HG03520 (cell line): ENCODE data around the gene CHFR.
"Not testable (repeated sequence)": the region's sequence is repeated elsewhere in the genome, so short reads cannot be mapped to it uniquely, and the experiment has no call there.

ENCODE experiments used
- ATAC-seq: cut with Tn5 transposase; IDR thresholded peaks from one replicate; pipeline ENCODE4 v1.9.1; 2021; ENCODE audit warnings: mild to moderate bottlenecking, moderate library complexity; ENCODE audit not compliant: unreplicated experiment

CHFR gene

DNA sequence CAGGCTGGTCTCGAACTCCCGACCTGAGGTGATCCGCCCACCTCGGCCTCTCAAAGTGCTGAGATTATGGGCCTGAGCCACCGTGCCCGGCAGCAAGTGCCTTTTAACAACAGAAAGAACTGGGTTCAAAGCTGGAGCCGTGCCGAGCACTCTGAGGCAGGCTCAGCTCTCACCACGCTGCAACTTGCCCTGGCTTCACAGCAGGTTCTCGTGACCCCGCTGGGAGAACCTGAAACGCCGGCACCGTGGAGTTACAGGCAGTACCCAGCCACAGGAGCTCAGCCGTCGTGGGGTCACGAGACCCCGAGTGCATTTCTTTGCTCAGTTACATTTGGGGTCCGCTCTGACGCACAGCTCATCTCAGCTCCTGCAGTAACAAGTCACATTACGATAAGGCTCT lies 73.2 kb downstream of the CHFR start:
- ATAC-seq = no peak

DNA sequence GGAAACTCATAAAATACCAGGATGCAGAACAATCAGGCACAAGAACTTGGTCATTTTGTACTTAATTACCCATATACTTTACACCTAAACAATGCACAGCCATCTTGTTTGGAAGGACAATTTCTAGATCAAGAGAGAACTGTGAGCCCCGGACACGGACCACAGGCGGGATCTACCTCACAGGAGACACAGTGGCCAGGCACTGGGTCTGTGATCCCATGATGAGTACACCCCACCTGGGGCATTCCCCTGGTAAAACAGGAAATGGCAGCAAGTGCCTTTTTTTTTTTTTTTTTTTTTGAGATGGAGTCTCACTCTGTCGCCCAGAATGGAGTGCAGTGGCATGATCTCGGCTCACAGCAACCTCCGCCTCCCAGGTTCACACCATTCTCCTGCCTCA lies 74.0 kb downstream of the CHFR start:
- no peak for ATAC-seq

DNA sequence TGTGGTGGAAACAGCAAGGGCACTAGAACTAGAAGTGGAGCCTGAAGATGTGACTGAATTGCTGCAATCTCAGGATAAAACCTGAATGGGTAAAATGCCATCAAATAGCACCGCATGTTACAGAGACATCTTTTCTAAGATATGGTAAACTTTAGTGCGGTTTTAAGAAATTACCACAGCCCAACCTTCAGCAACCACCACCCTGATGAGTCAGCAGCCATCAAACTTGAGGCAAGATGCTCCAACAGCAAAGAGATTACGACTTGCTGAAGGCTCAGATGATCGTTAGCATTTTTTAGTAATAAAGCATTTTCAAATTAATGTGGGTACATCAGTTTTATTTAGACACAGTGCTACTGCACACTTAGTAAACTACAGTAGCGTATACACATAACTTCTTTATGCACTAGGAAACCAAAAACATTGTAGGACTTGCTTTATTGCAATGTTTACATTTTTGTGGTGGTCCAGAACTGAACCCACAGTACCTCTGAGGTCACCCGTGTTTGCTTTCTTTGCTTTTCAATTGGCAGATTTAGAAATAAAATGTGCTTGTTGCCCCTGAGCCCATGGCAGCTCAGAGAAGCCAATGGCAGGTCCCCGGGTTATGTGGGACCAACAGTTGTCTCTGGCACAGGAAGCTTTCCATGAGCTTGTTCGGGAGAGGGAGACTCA lies 74.6 kb downstream of the CHFR start:
- ATAC-seq = no peak

DNA sequence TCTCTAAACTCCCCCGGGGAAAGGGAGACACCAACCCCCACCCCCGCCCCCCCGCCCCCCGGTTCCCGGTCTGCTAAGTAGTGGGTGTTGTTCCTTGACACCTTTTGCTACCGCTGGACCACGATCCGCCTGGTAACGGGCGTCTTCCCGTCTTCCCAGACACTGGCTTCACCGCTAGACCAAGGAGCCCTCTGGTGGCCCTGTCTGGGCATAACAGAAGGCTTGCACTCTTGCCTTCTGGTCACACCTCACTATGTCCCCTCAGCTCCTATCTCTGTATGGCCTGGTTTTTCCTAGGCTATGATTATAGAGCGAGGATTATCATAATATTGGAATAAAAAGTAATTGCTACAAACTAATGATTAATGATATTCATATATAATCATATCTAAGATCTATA lies 78.0 kb downstream of the CHFR start:
- not testable (repeated sequence) for ATAC-seq

DNA sequence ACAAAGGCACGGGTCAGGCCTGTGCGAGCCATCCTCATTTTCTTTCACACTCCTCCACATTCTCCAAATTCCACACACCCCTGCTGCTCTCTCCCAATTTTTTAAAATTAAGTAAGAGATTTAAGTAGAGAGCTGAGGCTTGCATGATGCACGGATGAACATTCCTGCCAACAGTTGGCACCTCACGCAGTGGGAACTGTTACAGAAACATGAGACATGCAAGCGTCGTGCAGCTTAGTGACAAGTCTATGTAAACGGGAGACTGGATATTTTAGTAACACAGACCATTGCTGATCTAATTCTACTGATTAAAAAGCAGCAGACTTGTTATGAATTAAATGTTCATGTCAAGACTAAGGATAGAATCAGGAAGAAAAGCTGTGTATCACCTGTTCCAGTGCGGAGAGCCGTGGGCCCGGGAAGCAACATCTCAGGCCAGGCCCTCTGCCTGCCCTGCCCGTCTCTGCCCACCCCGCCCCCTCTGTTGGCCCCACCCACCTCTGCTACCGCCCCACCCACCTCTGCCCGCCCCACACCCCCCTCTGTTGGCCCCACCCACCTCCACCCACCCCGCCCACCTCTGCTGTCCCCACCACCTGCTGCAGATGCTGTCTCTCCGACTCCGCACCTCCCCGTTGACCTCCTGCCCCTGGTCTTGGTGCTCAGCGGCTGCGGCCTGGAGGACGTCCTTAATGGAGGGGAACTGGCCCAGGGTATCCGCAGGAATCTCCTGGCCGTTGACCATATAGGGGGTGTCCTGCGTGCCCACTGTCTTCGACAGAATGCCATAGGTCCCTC lies 79.9 kb downstream of the CHFR start:
- ATAC-seq = no peak

DNA sequence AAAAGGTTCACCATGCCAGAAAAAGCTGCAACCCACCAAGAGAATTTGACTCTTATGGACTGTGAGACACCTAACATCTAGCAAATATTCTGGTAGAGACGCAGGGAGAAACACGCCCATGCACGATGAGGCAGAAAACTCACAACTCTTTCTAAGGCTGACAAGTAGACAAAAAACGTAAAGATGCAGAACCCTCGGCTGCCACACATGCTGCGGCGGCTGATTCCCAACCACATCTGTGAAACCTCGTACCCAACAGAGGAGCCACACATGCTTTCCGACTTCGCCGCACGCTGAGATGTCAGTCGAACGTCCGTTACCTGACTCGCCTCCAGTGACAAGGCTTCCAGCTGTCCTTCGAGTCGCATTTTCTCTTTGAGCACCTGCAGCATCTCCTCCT lies 80.5 kb downstream of the CHFR start:
- ATAC-seq = no peak

DNA sequence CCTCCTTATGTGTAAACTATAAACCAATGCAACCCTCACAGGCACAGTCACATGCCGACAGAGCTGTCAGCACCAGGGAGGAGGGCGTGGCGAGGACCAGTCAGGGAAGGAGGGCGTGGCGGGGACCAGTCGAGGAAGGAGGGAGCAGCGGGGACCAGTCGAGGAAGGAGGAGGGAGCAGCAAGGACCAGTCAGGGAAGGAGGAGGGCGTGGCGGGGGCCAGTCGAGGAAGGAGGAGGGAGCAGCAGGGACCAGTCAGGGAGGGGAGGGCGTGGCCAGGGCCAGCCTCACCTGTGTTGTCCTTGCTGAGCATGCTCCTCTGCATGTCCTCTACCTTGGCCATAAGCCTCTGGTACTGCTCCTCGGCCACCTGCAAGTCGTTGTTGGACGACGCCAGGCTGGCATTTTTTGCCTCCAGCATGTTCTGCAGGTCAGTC lies 83.0 kb downstream of the CHFR start:
- no peak for ATAC-seq

DNA sequence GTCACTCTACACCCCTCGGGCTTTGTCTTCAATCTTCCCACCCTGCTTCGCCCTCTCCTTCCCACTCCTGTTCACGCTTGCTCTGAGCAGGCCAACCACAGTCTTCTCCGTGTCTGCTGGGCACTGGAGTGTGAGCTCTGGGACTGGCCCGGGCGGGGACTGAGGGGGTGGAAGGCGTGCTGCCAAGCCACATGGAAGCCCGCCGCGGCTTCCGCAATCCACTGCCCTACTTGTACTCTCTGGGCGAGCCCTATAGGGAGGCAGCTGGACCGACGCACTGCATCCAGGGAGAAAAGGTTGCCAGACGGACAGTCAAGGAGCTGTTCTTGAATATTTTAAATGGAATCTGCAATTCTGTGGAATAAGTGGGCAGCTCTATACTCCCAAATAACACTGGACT lies 83.5 kb downstream of the CHFR start:
- ATAC-seq = no peak

DNA sequence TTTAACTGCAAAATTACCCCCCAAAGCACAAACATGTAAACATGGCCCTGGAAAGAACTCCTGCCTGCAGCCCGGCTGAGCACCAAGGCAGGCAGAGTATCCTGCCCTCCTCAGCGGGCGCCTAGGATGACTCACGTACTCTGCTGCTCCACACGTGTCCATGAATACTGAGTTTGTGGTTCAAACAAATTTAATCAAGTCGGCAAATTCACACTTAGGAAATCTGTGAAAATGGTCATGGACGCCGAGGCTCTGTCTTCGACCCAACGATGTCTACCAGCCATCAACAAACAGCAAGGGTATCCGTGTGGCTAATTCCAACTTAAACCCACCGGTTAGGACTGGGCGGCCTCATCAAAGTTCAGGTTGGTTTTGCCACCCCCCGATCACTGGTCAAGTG lies 84.3 kb downstream of the CHFR start:
- no peak for ATAC-seq

DNA sequence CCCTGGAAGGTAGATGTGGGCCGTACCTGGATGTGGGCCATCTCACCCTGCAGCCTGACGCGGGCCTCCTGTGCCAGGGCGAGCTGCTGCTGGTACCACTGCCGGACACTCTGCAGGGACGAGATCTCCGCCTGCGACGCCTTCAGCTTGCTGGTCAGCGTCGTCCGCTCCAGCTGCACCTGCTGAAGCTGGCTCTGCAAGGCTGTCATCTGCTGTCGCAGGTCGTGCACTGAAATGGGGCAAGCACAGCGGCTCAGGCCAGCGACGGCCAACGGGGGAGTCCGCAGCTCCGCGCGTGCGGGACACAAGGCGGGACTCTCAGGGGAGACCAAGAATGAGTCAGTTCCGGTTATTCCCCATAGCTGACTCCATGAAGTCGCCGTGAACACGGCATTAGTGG lies 85.7 kb downstream of the CHFR start:
- ATAC-seq = no peak

DNA sequence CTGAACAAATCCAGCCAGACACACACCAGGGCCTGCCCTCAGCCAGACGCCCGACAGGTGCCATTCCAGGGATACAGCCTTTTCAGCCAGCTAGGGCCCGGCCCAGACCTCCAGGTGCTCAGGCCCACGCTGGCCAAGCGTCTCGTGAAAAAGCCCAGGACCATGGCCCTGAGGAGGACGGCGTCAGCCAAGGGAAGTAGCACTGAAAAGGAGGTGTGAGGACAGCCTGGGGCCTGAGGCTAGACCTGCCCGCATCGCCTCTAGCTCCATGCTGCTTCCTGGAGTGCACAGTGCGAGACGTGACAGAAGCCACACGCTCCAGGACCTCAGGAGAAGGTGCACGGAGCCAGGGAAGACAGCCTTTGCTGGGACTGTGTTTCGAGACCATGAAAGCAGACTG lies 88.6 kb downstream of the CHFR start:
- no peak for ATAC-seq

DNA sequence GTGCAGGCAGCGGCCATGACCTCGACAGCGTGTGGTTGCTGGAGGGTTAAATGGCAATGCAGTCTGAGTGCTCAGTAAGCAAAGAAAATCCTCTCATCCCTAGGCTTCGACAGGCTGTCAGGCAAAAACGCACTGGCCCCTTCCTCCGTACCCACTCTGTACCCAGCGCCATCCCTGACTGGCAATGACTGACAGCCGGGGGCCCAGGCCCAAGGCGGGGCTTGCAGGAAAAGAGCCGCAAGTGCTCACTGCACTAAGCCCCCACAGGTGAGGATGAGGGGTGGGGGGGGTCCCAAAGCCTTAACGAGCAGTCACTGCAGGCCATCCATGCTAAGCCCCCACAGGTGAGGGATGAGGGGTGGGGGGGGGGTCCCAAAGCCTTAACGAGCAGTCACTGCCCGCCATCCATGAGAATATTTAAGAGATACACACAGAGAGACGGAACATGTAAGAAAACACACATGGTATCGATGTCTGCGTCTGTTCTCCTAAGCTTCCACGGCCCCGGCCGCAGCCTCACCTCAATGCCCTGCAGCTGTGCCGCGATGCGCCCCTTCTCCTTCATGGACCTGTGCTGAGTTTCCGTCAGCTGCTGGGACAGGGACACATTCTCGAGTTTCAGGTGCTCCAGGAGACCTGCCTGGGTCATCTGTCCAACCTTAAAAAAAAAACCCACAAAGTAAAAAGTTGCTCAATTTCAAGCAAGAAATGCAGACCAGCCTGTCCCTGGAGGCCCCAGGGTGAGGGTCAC lies 89.4 kb downstream of the CHFR start:
- ATAC-seq = no peak

DNA sequence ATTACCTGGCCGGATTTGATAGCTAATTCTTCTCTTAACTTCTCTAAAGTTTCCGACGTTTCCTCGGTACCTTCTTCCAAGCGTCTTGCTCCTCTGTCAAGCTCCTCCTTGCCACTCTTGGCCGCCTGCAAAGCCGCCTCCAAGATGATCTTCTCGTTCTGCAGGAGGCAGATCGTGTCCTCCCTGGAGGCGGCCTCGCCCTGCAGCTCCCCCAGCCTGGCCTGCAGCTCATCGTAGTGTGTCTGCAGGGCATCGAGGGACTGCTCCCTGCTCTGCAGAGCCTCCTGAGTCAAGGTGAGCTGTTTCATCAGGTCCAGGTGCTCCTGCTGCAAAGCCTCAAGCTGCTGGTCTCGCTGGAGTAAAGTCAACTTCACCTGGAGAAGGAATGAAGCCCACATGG lies 91.6 kb downstream of the CHFR start:
- no peak for ATAC-seq

DNA sequence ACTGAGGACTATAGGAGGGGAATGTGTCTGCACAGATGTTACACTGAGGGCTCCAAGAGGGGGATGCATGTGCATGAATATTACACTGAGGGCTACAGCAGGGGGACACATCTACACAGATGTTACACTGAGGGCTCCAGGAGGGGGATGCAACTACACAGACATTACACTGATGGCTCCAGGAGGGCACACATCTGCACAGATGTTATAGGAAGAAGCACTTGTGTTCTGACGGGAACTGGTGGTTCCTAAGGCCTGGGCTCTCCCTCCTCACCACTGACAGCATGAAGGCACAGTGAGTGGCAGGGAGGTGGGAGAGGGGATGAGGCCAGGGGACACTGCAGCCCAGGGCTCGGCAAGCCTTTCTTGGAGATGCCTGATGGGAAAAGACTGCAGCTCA lies 95.5 kb downstream of the CHFR start:
- not testable (repeated sequence) for ATAC-seq

DNA sequence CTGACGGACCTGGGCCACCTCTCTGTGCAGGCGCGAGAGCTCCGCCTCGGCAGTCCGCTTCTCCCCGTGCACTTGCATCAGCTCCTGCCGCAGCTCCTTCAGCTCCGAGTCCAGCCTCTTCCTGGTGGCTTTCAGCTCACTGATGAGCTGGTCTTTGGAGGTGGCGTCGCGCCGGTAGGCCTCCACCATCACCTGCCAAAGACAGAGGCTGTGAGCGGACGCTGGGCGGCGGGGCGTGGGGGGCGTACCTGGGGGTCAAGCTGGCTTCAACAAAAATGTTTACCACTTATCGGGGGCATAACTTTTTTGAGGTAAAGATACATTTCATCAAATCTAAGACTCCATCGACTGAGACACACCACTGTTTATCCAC lies 98.3 kb downstream of the CHFR start:
- no peak for ATAC-seq

DNA sequence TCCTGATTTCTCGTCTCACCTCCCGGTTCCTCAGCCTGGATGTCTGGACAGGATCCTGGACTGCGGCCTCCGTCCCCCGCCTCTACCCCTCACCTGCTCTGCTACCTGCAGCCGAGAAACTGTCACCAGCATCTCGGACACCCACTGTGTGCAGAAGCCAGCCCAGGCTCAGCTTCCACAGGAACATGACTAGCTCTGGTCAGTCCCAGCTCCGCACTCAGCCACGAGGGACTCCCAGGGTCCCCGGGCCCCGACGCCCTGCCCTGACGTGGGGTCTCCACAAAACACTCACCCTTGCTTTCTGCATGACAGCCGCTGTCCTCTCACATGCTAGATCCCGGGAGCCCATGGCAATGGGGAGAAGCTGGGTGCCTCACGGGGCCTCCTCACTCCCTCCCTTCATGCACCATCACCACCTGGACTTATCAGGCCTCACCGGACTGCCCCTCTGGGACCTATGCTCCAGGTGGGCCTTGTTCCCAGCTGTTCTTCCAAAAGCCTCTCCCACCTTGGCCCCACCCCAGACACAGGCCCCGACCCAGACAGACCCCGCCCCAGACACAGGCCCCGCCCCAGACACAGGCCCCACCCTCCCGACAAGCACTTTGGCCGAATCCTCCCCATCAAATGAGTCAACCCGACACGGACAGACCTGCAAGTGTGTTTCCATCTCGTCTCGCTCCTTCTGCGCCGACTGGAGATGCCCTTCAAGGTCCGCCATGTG lies 98.9 kb downstream of the CHFR start:
- ATAC-seq = no peak

DNA sequence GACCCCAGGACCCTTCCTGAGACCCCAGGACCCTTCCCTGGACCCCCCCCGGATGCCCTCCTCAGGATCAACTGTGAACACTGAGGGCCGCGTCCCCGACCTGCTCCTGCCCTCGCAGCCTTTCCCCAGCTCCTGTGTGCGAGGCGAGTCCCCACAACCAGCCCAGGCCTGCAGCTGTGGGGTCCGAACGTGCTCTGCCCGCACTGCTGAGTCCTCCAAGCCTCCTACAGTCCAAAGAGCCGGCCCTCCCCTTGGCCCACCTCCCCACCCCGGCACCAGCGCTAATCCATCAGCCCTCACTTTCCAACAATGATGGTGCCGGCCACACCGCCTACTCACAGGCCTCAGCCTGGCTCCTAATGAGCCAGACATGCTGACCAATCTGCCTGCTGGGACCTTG lies 99.5 kb downstream of the CHFR start:
- ATAC-seq = no peak

DNA sequence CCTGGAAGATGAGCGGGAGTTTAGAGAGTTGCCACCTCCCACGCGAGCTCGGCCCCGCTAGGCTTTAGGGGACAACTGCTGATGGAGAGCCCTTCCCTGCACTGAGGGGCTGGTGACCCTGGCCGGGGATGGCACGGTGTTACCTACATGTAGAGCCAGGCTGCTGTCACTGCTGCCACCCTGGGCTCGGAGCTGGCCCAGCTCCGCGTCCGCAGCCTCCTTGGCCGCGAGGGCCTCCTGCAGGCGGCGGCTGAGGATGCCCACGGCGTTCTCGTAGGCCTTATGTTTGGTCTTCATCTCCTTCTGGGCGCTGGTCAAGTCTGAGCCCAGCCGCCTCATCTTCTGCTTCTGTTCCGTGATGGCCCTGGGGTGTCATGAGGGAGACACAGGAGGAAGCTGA lies 101.2 kb downstream of the CHFR start:
- ATAC-seq = no peak

DNA sequence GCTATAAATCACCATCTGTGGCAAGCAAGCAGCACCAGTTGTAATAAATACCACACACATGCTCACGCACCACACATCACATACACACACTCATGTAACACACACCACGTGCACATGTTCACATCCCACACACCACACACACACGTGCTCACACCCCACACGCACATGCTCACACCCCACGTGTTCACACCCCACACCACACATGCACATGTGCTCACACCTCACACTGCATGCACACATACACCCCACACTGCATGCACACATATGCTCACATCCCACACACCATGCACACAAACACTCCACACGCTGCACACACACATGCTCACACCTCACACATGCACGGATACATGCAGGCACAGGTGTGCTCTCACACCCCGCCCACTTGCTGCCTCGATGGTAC lies 102.8 kb downstream of the CHFR start:
- no peak for ATAC-seq

DNA sequence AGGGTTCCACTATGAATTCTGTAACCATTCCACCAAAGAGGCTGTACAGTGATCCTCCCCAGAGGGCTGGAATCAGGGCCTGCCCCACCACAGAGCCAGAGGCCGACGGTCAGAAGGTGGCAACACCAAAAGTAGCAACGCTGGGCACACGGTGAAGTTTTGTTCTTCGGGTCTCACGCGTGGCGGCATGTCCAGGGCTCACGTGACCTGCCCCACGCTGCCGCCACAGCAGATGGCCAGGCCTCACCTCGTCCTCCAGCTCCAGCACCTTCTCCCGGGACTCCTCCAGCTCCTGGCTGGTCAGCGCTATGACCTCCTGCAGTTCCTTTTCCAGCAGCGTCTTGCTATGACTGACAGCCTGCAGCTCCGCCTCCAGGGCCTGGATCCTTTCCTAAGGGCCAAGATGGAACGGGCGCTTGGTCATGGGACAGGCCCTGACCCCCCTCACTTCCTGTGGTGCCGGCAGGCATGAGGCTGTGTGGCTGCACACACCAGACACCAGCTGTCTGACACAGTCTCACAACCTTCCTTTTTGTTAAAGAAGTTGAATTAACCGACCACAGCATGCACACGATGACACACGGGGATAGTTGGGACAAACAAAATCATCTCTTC lies 103.4 kb downstream of the CHFR start:
- no peak for ATAC-seq
